HepG2 (cell line): ENCODE data around the gene COX10. TPM values are rescaled to one million over a fixed set of nuclear protein-coding genes. Genes with fewer than 3 reads are reported as not detected.

Experiments
- ATAC-seq: fragments of 200-7000 bp; cut with Tn5 transposase; 3 replicates; pipeline ENCODE4 v1.9.1; 2020; ENCODE audit warnings: mild to moderate bottlenecking, moderate library complexity
- BruUV-seq: library from RNA; stranded (reverse); fragments of 400-500 nt; replicated peaks from 2 replicates; lab custom pipeline; 2021; lab: Mats Ljungman, UMichigan
- CTCF ChIA-PET: fragments of 300-600 bp; formaldehyde crosslinking; extraction: SDS; loops from one replicate; lab custom pipeline; 2021; ENCODE audit warnings: low total read pairs, inconsistent platforms, low intra/inter-chr PET ratio; lab: Yijun Ruan, JAX
- POLR2A ChIA-PET: fragments of 350-600 bp; sonication (Branson Sonifier 250); formaldehyde crosslinking; loops from one replicate; lab custom pipeline; 2020; ENCODE audit warnings: antibody characterized with exemption, inconsistent platforms; lab: Yijun Ruan, JAX
- DNase-seq: peaks from one replicate; pipeline ENCODE4 v3.0.0-alpha.2; 2015; ENCODE audit warnings: low spot score
- FAIRE-seq: peaks from 3 replicates; lab custom pipeline; 2011; peaks lifted over from hg19 to GRCh38; lab: Jason Lieb, UNC
- H2AFZ ChIP-seq: one replicate; pipeline ENCODE4 v1.6.1; 2011; ENCODE audit warnings: low read length, inconsistent platforms
- H3K27ac ChIP-seq: fragments of 300-600 bp; 3 replicates; pipeline ENCODE4 v1.8.0; 2011; ENCODE audit warnings: mixed run types, mild to moderate bottlenecking, mixed read lengths, low read length, inconsistent platforms; ENCODE audit not compliant: insufficient read depth; ENCODE audit errors: extremely low read length
- H3K27me3 ChIP-seq, 2 experiments: fragments of 200-600 bp in 1 of 2; 2 replicates in 1 of 2; 3 replicates in 1 of 2; pipeline versions ENCODE4 v1.6.0 to v1.8.0; 2011; ENCODE audit warnings: low read length in 2 of 2, mild to moderate bottlenecking in 2 of 2, moderate library complexity in 2 of 2, inconsistent platforms in 1 of 2; ENCODE audit not compliant: insufficient read depth in 2 of 2, control insufficient read depth in 1 of 2
- H3K36me3 ChIP-seq, 2 experiments: fragments of 200-600 bp in 1 of 2; replicated peaks in 1 of 2; 2 replicates in 1 of 2; 3 replicates in 1 of 2; pipeline versions ENCODE4 v1.5.1 to v1.8.0; 2011; ENCODE audit warnings: low read length in 2 of 2, inconsistent platforms in 1 of 2; ENCODE audit not compliant: insufficient read depth in 2 of 2, control insufficient read depth in 1 of 2
- H3K4me1 ChIP-seq: 2 replicates; pipeline ENCODE4 v1.5.1; 2012; ENCODE audit warnings: low read length, inconsistent platforms; ENCODE audit not compliant: insufficient read depth
- H3K4me2 ChIP-seq: 2 replicates; pipeline ENCODE4 v1.6.0; 2011; ENCODE audit warnings: low read depth, low read length, inconsistent platforms
- H3K4me3 ChIP-seq, 3 experiments: fragments of 200-600 bp in 1 of 3; sonication (generic), shearing (Covaris generic) in 1 of 3; replicated peaks in 1 of 3; 2 replicates each; pipeline ENCODE4 v1.5.1; 2011 to 2016; ENCODE audit warnings: low read length in 3 of 3, inconsistent platforms in 2 of 3, low read depth in 2 of 3, mild to moderate bottlenecking in 2 of 3, control low read depth in 1 of 3, mixed read lengths in 1 of 3; ENCODE audit not compliant: insufficient read depth in 1 of 3
- H3K79me2 ChIP-seq: one replicate; pipeline ENCODE4 v1.6.1; 2011; ENCODE audit warnings: low read length, inconsistent platforms; ENCODE audit not compliant: insufficient read depth
- H3K9ac ChIP-seq: 2 replicates; pipeline ENCODE4 v1.6.0; 2011; ENCODE audit warnings: mild to moderate bottlenecking, low read depth, low read length, inconsistent platforms; ENCODE audit not compliant: insufficient read depth
- H3K9me3 ChIP-seq: 2 replicates; pipeline ENCODE4 v1.5.1; 2012; ENCODE audit warnings: mild to moderate bottlenecking, low read length
- H4K20me1 ChIP-seq: 2 replicates; pipeline ENCODE4 v1.6.0; 2011; ENCODE audit warnings: inconsistent platforms, mild to moderate bottlenecking, low read length, moderate library complexity; ENCODE audit not compliant: insufficient read depth
- ETV5 ChIP-seq: IDR thresholded peaks from 2 replicates; pipeline ENCODE4 v1.6.1; 2018; ENCODE audit warnings: missing biosample characterization, missing genetic modification reagents, inconsistent platforms, borderline replicate concordance
- HES4 ChIP-seq: sonication (generic); formaldehyde crosslinking; IDR thresholded peaks from 2 replicates; pipeline ENCODE4 v1.9.0; 2021; ENCODE audit warnings: mild to moderate bottlenecking, missing genetic modification reagents, borderline replicate concordance
- MED8 ChIP-seq: sonication (generic); formaldehyde crosslinking; IDR thresholded peaks from 2 replicates; pipeline ENCODE4 v1.8.1; 2023; ENCODE audit warnings: mild to moderate bottlenecking, missing genetic modification reagents; ENCODE audit not compliant: insufficient replicate concordance
- NR2F6 ChIP-seq, 2 experiments: IDR thresholded peaks; 2 replicates each; pipeline ENCODE4 v1.6.1; 2016; ENCODE audit warnings: antibody characterized with exemption in 1 of 2, mild to moderate bottlenecking in 1 of 2
- RCOR2 ChIP-seq: IDR thresholded peaks from 2 replicates; pipeline ENCODE4 v1.6.1; 2016; ENCODE audit warnings: missing biosample characterization, missing genetic modification reagents
- REL ChIP-seq: sonication (generic); formaldehyde crosslinking; conservative IDR thresholded peaks from 2 replicates; pipeline ENCODE4 v1.8.0; 2022; ENCODE audit warnings: mild to moderate bottlenecking, missing genetic modification reagents, moderate library complexity
- TGIF2 ChIP-seq: IDR thresholded peaks from 2 replicates; pipeline ENCODE4 v1.6.1; 2016; ENCODE audit warnings: control low read depth, missing compliant biosample characterization
- ZBTB7B ChIP-seq: sonication (generic); formaldehyde crosslinking; IDR thresholded peaks from 2 replicates; pipeline ENCODE4 v1.4.0; 2020; ENCODE audit warnings: missing genetic modification reagents
- ZMYM2 ChIP-seq: sonication (generic); formaldehyde crosslinking; IDR thresholded peaks from 2 replicates; pipeline ENCODE4 v1.8.0; 2022; ENCODE audit warnings: mild to moderate bottlenecking, missing genetic modification reagents
- ZMYM3 ChIP-seq: sonication (generic); formaldehyde crosslinking; IDR thresholded peaks from 2 replicates; pipeline ENCODE4 v1.5.1; 2020; ENCODE audit warnings: mild to moderate bottlenecking, missing genetic modification reagents
- ZNF33A ChIP-seq: sonication (generic); formaldehyde crosslinking; IDR thresholded peaks from 2 replicates; pipeline ENCODE4 v1.5.1; 2020; ENCODE audit warnings: missing genetic modification reagents, mild to moderate bottlenecking, moderate library complexity, borderline replicate concordance
- ZNF549 ChIP-seq: sonication (generic); formaldehyde crosslinking; IDR thresholded peaks from 2 replicates; pipeline ENCODE4 v1.5.0; 2020; ENCODE audit warnings: missing genetic modification reagents
- ZNF7 ChIP-seq: IDR thresholded peaks from 2 replicates; pipeline ENCODE4 v1.6.1; 2016; ENCODE audit warnings: missing biosample characterization, missing genetic modification reagents
- ZNF816 ChIP-seq: sonication (generic); formaldehyde crosslinking; IDR thresholded peaks from 2 replicates; pipeline ENCODE4 v1.8.0; 2022; ENCODE audit warnings: missing genetic modification reagents, mild to moderate bottlenecking, borderline replicate concordance
- ZSCAN22 ChIP-seq: sonication (generic); formaldehyde crosslinking; IDR thresholded peaks from 2 replicates; pipeline ENCODE4 v1.4.0; 2020; ENCODE audit warnings: mild to moderate bottlenecking, missing genetic modification reagents
- WGBS: methylation state at CpG from one replicate; pipeline ENCODE4 v1.1.6; 2017; ENCODE audit warnings: low lambda C conversion rate; 5-methylcytosine and 5-hydroxymethylcytosine counted together
- in situ Hi-C: cut with HindIII; loops from 2 replicates; pipeline ENCODE4 v1.10.0; 2017; ENCODE audit warnings: low pct_unique_long_range_greater_than_20kb; ENCODE audit not compliant: extremely low pct_ligation_motif_present
- intact Hi-C: fragments of 100-400 bp; cut with micrococcal nuclease; formaldehyde crosslinking; loops from one replicate; pipeline ENCODE4 v1.10.0; 2022; ENCODE audit not compliant: unreplicated experiment
- polyA plus RNA-seq, 8 experiments: library from polyadenylated mRNA; depleted of rRNA in 3 of 8; stranded (reverse) in 7 of 8; unstranded in 1 of 8; fragments of >200 nt; fragmentation: Illumina TruSeq in 4 of 8; extraction: Trizol in 4 of 8; gene quantifications; 2 replicates each; pipeline versions ENCODE4 v1.2.1 to v1.2.3, GENCODE V29; 2011 to 2016; ENCODE audit warnings: low read depth in 4 of 8, missing spikeins in 1 of 8, mixed read lengths in 1 of 8; ENCODE audit not compliant: insufficient read depth in 1 of 8
- total RNA-seq, 5 experiments: library from RNA; depleted of rRNA; stranded (reverse); fragments of >200 nt; fragmentation: Illumina TruSeq; extraction: Trizol; gene quantifications; 2 replicates each; pipeline ENCODE4 v1.2.3, GENCODE V29; 2016; ENCODE audit warnings: low read depth in 1 of 5
- TF ChIP-seq, protein P1 (sequence below): sonication (generic); formaldehyde crosslinking; conservative IDR thresholded peaks from 2 replicates; pipeline ENCODE4 v1.4.0; 2020; ENCODE audit warnings: missing genetic modification reagents
- TF ChIP-seq, protein P2 (sequence below): sonication (generic); formaldehyde crosslinking; IDR thresholded peaks from 2 replicates; pipeline ENCODE4 v1.4.0; 2020; ENCODE audit warnings: low read depth, mild to moderate bottlenecking, missing genetic modification reagents
- TF ChIP-seq, protein P3 (sequence below): sonication (generic); formaldehyde crosslinking; IDR thresholded peaks from 2 replicates; pipeline ENCODE4 v1.5.0; 2020; ENCODE audit warnings: missing genetic modification reagents

Gene COX10
- total and polyA plus RNA-seq, 2 of the 13 experiments (the other 11 are each of a cell fraction or from before 2014, with no cell fraction given) = 13.9 to 20.1 TPM

DNA sequence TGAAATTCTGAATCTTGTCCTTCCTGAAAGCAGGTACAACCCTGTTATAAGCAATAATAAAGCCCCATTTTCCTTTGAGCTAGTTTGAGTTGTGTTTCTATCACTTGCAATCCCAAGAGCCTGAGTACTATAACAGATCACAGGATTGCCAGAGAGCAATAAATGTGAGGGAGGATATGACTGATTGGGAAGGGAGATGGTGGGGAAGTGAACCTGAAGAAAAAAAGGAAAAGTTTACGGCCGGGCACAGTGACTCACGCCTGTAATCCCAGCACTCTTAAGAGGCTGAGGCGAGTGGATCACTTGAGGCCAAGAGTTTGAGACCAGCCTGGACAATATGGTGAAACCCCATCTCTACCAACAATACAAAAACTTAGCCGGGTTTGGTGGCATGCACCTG is 80.4 kb downstream of the COX10 start:
- WGBS = 98% methylated on average over 5 of the region's 5 CpGs
- ChIA-PET POLR2A (no interaction called here), CTCF (no interaction called here)
- no peak for DNase-seq
- Histone ChIP-seq H3K9ac (no peak overlapping the region), H3K4me1 (no peaks in the 10 kb centered on the region), H3K9me3 (no peaks in the 10 kb centered on the region), H4K20me1 (no peaks in the 10 kb centered on the region), H3K36me3 (no peaks in the 10 kb centered on the region), H3K27me3 (no peaks in the 10 kb centered on the region), H2AFZ (no peak overlapping the region), H3K79me2 (no peaks in the 10 kb centered on the region), H3K4me3 (no peak overlapping the region), H3K27ac (no peak overlapping the region), H3K4me2 (no peak overlapping the region)
- BruUV-seq = no TSS peak
- no peak for ATAC-seq
- FAIRE-seq = no peak
- in situ Hi-C loops = no loop called here
- intact Hi-C loops = no loop called here
- TF ChIP-seq MED8 (CRISPR knock-in tag) = no peak
- TF ChIP-seq, protein P1, sequence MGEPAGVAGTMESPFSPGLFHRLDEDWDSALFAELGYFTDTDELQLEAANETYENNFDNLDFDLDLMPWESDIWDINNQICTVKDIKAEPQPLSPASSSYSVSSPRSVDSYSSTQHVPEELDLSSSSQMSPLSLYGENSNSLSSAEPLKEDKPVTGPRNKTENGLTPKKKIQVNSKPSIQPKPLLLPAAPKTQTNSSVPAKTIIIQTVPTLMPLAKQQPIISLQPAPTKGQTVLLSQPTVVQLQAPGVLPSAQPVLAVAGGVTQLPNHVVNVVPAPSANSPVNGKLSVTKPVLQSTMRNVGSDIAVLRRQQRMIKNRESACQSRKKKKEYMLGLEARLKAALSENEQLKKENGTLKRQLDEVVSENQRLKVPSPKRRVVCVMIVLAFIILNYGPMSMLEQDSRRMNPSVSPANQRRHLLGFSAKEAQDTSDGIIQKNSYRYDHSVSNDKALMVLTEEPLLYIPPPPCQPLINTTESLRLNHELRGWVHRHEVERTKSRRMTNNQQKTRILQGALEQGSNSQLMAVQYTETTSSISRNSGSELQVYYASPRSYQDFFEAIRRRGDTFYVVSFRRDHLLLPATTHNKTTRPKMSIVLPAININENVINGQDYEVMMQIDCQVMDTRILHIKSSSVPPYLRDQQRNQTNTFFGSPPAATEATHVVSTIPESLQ = no peak
- no peak for TF ChIP-seq NR2F6 (IDR thresholded peaks at IDR 0.05)
- no peak for TF ChIP-seq NR2F6 (CRISPR knock-in tag; IDR thresholded peaks at IDR 0.05)
- TF ChIP-seq ZBTB7B (CRISPR knock-in tag) = no peak
- no peak for TF ChIP-seq RCOR2 (CRISPR knock-in tag)
- no peak for TF ChIP-seq ZSCAN22
- no peak for TF ChIP-seq REL
- TF ChIP-seq, protein P2, sequence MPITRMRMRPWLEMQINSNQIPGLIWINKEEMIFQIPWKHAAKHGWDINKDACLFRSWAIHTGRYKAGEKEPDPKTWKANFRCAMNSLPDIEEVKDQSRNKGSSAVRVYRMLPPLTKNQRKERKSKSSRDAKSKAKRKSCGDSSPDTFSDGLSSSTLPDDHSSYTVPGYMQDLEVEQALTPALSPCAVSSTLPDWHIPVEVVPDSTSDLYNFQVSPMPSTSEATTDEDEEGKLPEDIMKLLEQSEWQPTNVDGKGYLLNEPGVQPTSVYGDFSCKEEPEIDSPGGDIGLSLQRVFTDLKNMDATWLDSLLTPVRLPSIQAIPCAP (CRISPR knock-in tag) = no peak
- TF ChIP-seq, protein P3, sequence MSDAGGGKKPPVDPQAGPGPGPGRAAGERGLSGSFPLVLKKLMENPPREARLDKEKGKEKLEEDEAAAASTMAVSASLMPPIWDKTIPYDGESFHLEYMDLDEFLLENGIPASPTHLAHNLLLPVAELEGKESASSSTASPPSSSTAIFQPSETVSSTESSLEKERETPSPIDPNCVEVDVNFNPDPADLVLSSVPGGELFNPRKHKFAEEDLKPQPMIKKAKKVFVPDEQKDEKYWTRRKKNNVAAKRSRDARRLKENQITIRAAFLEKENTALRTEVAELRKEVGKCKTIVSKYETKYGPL = no peak
- no peak for TF ChIP-seq ZNF549 (CRISPR knock-in tag)
- TF ChIP-seq ETV5 = no peak
- TF ChIP-seq ZMYM3 (CRISPR knock-in tag) = no peak
- no peak for TF ChIP-seq HES4 (CRISPR knock-in tag)
- TF ChIP-seq ZNF816 = no peak
- TF ChIP-seq ZNF33A (CRISPR knock-in tag) = no peak
- no peak for TF ChIP-seq ZMYM2 (CRISPR knock-in tag)
- TF ChIP-seq ZNF7 = no peak
- TF ChIP-seq TGIF2 (CRISPR knock-in tag) = no peak
